ENCODE measurements around the gene SLC44A1.

DNA sequence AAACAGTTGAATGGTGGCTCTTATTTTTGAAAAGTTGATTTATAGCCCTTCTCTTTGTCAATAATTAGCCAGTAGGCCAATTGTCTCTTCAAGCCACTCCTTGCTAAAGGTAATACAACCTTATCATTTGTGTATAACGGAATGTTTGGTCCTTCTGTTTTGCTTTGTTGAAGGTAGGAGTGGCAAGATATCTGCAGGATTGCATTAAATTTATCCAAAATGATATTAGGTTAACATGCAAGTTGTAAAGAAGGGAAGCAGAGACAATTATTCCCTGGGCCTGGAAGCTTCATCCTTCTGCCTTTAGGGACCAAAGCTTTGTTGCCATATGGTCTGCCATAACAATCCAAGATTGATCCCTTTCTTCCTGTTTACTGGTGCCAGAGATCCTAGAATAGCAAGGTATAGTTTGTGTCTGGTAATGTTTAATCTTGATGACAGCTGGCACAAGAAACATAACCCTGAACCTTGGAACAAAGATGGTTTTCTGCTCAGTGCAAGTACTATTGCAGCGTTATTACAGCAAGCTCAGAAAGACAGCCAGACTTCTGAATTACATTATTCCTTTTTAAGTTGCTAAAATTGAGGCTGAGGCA is 187.9 kb downstream of the SLC44A1 start:
- no peak for TF ChIP-seq CTCF (IDR thresholded peaks at IDR 0.05)
- no peak for TF ChIP-seq POLR2A (IDR thresholded peaks at IDR 0.05)

Measured in tibial nerve (tissue), 3 donors.